ENCODE measurements around the gene MAN1C1. TPM values are rescaled to one million over a fixed set of nuclear protein-coding genes. Genes with fewer than 3 reads are reported as not detected.

The MAN1C1 gene
- total RNA-seq, 1 experiment from 2014 or later: 1.2 TPM

- TF ChIP-seq CBX3 (IDR thresholded peaks at IDR 0.05; ENCODE audit: low read depth) (no peak), ZBTB33 (IDR thresholded peaks at IDR 0.05; ENCODE audit: extremely low read depth, insufficient replicate concordance, low read length) (no peak), EGR1 (IDR thresholded peaks at IDR 0.05; ENCODE audit: low read depth) (no peak), RAD21 (IDR thresholded peaks at IDR 0.05; ENCODE audit: low read depth) (no peak), YY1 (IDR thresholded peaks at IDR 0.05; ENCODE audit: extremely low read depth, insufficient replicate concordance, low read depth, low read length) (no peak)
- TF ChIP-seq, protein P1, sequence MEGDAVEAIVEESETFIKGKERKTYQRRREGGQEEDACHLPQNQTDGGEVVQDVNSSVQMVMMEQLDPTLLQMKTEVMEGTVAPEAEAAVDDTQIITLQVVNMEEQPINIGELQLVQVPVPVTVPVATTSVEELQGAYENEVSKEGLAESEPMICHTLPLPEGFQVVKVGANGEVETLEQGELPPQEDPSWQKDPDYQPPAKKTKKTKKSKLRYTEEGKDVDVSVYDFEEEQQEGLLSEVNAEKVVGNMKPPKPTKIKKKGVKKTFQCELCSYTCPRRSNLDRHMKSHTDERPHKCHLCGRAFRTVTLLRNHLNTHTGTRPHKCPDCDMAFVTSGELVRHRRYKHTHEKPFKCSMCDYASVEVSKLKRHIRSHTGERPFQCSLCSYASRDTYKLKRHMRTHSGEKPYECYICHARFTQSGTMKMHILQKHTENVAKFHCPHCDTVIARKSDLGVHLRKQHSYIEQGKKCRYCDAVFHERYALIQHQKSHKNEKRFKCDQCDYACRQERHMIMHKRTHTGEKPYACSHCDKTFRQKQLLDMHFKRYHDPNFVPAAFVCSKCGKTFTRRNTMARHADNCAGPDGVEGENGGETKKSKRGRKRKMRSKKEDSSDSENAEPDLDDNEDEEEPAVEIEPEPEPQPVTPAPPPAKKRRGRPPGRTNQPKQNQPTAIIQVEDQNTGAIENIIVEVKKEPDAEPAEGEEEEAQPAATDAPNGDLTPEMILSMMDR (IDR thresholded peaks at IDR 0.05 in 2 of 3, conservative IDR thresholded peaks at IDR 0.05 in 1 of 3; ENCODE audit: borderline replicate concordance in 1 of 3, insufficient read depth in 1 of 3, low read depth in 2 of 3, low read length in 2 of 3): no peak
Observed at GRCh38 chr1:25685938-25686665, 69.5 kb downstream of the MAN1C1 start (continued).

DNA sequence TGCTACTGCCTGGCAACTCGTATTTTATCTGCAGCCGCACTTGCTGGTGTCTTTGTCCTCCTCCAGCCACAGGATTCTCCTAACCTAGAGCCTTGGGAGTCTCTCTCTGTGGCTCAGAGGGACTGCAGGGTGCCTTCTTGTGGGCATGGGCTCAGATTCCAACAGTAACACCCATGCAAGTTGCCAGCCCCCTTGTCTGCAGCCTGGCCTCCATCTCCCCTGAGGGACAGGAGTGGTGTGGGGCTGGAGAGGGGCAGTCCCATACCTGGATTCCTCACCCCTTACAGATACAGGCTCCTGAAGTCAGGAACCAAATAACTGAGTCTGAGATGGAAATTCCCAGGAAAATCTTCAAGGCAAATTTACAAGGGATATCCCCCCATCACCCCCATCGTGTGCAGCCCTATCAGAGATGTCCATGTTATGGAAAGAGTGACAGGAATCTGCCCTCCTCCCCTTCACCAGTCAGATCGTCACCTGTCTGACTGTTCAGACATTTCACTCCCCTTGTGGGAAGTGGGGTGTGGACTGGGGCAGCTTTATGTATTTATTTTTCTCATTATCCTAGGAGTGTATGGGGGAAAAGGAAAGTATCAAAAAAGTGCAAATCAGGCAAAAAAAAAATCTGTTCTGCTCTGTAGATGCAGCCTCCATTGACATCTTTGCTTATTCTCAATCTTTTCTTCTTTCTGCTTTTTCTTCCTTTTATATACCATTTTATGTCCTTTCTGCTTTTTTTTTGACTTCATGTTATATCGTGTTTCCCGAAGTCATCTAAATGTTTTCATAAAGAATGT is 70.8 kb downstream of the MAN1C1 start:
- Histone ChIP-seq H3K9me3 (ENCODE audit: control insufficient read depth in 1 of 2, insufficient read depth in 1 of 2, low read depth in 1 of 2, low read length in 2 of 2) (no peaks in the 10 kb centered on the region), H3K4me1 (ENCODE audit: control insufficient read depth in 1 of 2, insufficient read depth in 2 of 2, low read length in 2 of 2) (no peaks in the 10 kb centered on the region), H3K4me2 (ENCODE audit: low read length) (no peak overlapping the region), H3K27me3 (ENCODE audit: insufficient read depth, low read length) (no peaks in the 10 kb centered on the region), H3K9me2 (ENCODE audit: insufficient read depth) (no peaks in the 10 kb centered on the region), H3K79me2 (ENCODE audit: insufficient read depth, low read length) (no peaks in the 10 kb centered on the region), H4K20me1 (ENCODE audit: insufficient read depth) (no peaks in the 10 kb centered on the region), H3K36me3 (ENCODE audit: control insufficient read depth in 1 of 2, insufficient read depth in 2 of 2, low read length in 2 of 2) (no peaks in the 10 kb centered on the region), H3K4me3 (replicated peaks in 1 of 2; ENCODE audit: low read depth in 1 of 2, low read length in 2 of 2) (no peak overlapping the region), H3K27ac (ENCODE audit: low read depth, low read length) (no peak overlapping the region), H3K9ac (ENCODE audit: low read length) (no peak overlapping the region), H2AFZ (ENCODE audit: low read depth, low read length, poor library complexity, severe bottlenecking) (no peak overlapping the region)
- ChIA-PET CTCF (no interaction called here), RAD21 (ENCODE audit: low non-redundant PET in 1 of 2, low total read pairs in 2 of 2, uncharacterized antibody in 2 of 2, unreplicated experiment in 2 of 2) (no interaction called here), POLR2A (no interaction called here)
- DNase-seq (ENCODE audit: low read depth, low spot score) (no peak), ATAC-seq (no peak)
- intact Hi-C loops (cut with micrococcal nuclease): no loop called here
- TF ChIP-seq EZH2phosphoT487 (IDR thresholded peaks at IDR 0.05; ENCODE audit: borderline replicate concordance) (no peak), EZH2 (IDR thresholded peaks at IDR 0.05) (no peak), EGR1 (IDR thresholded peaks at IDR 0.05; ENCODE audit: low read depth) (no peak), YY1 (IDR thresholded peaks at IDR 0.05; ENCODE audit: extremely low read depth, insufficient replicate concordance, low read depth, low read length) (no peak), TCF7L2 (IDR thresholded peaks at IDR 0.05; ENCODE audit: borderline replicate concordance, extremely low read depth, insufficient read depth, insufficient read length) (no peak), FOSL1 (IDR thresholded peaks at IDR 0.05; ENCODE audit: low read depth) (no peak), ZBTB33 (IDR thresholded peaks at IDR 0.05; ENCODE audit: extremely low read depth, insufficient replicate concordance, low read length) (no peak), CBX3 (IDR thresholded peaks at IDR 0.05; ENCODE audit: low read depth) (no peak), POLR2A (IDR thresholded peaks at IDR 0.05; ENCODE audit: borderline replicate concordance, extremely low read depth, insufficient read depth, insufficient read length) (no peak), JUND (IDR thresholded peaks at IDR 0.05) (no peak)
- TF ChIP-seq, protein P2, sequence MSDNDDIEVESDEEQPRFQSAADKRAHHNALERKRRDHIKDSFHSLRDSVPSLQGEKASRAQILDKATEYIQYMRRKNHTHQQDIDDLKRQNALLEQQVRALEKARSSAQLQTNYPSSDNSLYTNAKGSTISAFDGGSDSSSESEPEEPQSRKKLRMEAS (IDR thresholded peaks at IDR 0.05): no peak
- BruUV-seq (replicated peaks): no TSS peak

Measured in HCT116 (cell line).